RWPE2 (cell line): Measurements from ENCODE around the gene BCL2L15.

Experiments
- ATAC-seq: fragments of 200-7000 bp; cut with Tn5 transposase; 3 replicates; pipeline ENCODE4 v1.9.1; 2021; ENCODE audit warnings: low read depth
- DNase-seq: peaks from one replicate; pipeline ENCODE4 v3.0.0-alpha.2; 2020; ENCODE audit warnings: low spot score
- H3K27ac ChIP-seq: fragments of 450-650 bp; 2 replicates; pipeline ENCODE4 v1.5.1; 2017; ENCODE audit warnings: mild to moderate bottlenecking; ENCODE audit not compliant: poor library complexity, severe bottlenecking
- H3K27me3 ChIP-seq: fragments of 250-450 bp; sonication (Bioruptor Pico); 2 replicates; pipeline ENCODE4 v1.5.1; 2021; ENCODE audit warnings: mild to moderate bottlenecking, moderate library complexity; ENCODE audit not compliant: insufficient read depth, poor library complexity, severe bottlenecking
- H3K36me3 ChIP-seq: fragments of 250-450 bp; sonication (Bioruptor Pico); 2 replicates; pipeline ENCODE4 v1.5.1; 2020; ENCODE audit warnings: low read depth, mild to moderate bottlenecking, moderate library complexity
- H3K4me1 ChIP-seq: fragments of 250-450 bp; sonication (Bioruptor Pico); 2 replicates; pipeline ENCODE4 v1.5.1; 2021; ENCODE audit warnings: mild to moderate bottlenecking, moderate library complexity; ENCODE audit not compliant: insufficient read depth, poor library complexity, severe bottlenecking
- H3K4me3 ChIP-seq: fragments of 250-450 bp; sonication (Bioruptor Pico); 2 replicates; pipeline ENCODE4 v1.5.1; 2021; ENCODE audit warnings: mild to moderate bottlenecking, moderate library complexity; ENCODE audit not compliant: severe bottlenecking
- H3K9me3 ChIP-seq: fragments of 250-450 bp; sonication (Bioruptor Pico); 2 replicates; pipeline ENCODE4 v1.5.1; 2021; ENCODE audit warnings: mild to moderate bottlenecking, moderate library complexity; ENCODE audit not compliant: severe bottlenecking
- CTCF ChIP-seq: fragments of 450-650 bp; IDR thresholded peaks from one replicate; pipeline ENCODE4 v1.5.1; 2017; ENCODE audit warnings: mild to moderate bottlenecking, moderate library complexity; ENCODE audit not compliant: poor library complexity, severe bottlenecking

The BCL2L15 gene

DNA sequence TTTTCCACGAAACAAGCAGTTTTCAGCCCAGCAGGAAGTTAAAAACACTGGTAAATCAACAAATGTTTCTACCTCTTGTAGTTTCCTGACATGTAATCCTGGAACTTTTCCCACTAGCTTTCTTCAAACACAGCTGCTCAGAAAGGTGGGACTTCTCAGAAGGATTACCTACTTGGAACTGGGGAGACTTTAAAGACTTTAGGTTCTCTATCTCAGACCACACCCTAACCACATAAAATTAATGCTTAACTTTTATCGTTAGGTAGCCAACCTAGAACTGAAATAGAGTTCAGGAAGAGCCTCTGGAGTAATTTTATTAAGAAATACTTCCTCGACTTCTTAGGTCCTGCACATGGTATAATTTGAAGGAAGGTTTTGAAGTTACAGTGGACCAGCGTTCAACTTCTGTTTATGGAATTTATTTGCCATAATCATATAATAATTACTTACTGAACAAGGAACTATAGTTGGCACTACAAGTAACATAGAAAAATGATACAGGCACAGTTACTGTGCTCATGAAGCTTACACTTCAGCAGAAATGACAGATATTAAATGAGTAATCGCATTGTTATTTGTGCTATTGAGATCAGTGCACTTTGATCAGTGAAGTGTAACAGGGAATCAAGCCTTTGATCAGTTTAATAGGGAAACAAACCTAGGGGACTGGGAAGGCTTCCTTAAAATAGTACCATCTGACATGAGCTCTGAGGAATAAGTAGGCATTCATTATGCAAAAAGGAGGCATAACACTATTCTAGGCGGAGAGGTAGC lies at the start of gene BCL2L15:
BCL2L15 (minus strand) TSS at position 180 of the 774 bp plus-strand sequence. CDS start 206 bp downstream, outside the sequence.
- no peak for DNase-seq
- Histone ChIP-seq H3K27me3 (no peaks in the 10 kb centered on the region), H3K4me1 (peaks cover 6% of the 10 kb centered on the region), H3K36me3 (no peaks in the 10 kb centered on the region), H3K9me3 (no peaks in the 10 kb centered on the region), H3K4me3 (no peak within 1 kb of the TSS), H3K27ac (no peak within 1 kb of the TSS)
- TF ChIP-seq CTCF: no peak
- no peak for ATAC-seq

GRCh38 chr1:113937146-113937545 lies 49.8 kb upstream of the BCL2L15 start:
- Histone ChIP-seq H3K27ac (no peak overlapping the region), H3K9me3 (no peaks in the 10 kb centered on the region), H3K36me3 (peaks cover 20% of the 10 kb centered on the region), H3K4me3 (no peak overlapping the region), H3K27me3 (no peaks in the 10 kb centered on the region), H3K4me1 (peaks cover 3% of the 10 kb centered on the region)
- ATAC-seq (no peak), DNase-seq (no peak)
- no peak for TF ChIP-seq CTCF

DNA sequence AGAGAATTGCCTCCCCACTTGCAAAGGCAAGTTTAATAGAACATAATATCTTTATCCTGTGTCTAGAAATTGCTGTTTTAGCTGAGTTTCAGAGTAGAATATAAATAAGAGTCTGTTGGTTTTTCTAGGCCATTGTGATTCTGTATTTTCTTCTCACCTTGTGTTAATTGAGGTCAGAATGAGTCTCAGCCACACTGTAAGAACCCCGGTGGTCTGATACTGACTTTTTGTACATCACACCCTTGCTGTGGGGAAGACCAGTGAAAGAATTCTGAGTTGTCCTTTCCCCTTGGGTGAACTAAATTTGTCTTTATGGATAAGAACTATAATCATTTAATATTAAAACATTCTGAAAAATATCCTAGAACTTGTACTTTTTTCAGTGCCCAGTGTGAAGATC lies 48.6 kb upstream of the BCL2L15 start:
- Histone ChIP-seq H3K27ac (no peak overlapping the region), H3K27me3 (no peaks in the 10 kb centered on the region), H3K36me3 (peaks cover 10% of the 10 kb centered on the region), H3K4me3 (no peak overlapping the region), H3K4me1 (peaks cover 13% of the 10 kb centered on the region), H3K9me3 (no peaks in the 10 kb centered on the region)
- no peak for TF ChIP-seq CTCF
- ATAC-seq (no peak), DNase-seq (no peak)

DNA sequence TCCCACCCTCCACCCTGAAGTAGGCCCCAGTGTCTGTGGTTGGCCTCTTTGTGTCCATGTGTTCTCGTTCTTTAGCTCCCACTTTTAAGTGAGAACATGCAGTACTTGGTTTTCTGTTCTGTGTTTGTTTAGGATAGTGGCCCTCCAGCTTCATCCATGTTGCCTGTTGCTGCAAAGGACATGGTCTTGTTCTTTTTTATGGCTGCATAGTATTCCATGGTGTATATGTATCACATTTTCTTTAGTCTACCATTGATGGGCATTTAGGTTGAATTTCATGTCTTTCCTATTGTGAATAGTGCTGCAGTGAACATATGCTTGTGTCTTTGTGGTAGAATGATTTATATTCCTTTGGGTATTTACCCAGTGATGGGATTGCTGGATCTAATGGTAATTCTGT lies 47.8 kb upstream of the BCL2L15 start:
- Histone ChIP-seq H3K9me3 (no peaks in the 10 kb centered on the region), H3K36me3 (peaks cover 2% of the 10 kb centered on the region), H3K27me3 (no peaks in the 10 kb centered on the region), H3K4me3 (no peak overlapping the region), H3K27ac (no peak overlapping the region), H3K4me1 (peaks cover 19% of the 10 kb centered on the region)
- no peak for DNase-seq
- no peak for ATAC-seq
- TF ChIP-seq CTCF: no peak

DNA sequence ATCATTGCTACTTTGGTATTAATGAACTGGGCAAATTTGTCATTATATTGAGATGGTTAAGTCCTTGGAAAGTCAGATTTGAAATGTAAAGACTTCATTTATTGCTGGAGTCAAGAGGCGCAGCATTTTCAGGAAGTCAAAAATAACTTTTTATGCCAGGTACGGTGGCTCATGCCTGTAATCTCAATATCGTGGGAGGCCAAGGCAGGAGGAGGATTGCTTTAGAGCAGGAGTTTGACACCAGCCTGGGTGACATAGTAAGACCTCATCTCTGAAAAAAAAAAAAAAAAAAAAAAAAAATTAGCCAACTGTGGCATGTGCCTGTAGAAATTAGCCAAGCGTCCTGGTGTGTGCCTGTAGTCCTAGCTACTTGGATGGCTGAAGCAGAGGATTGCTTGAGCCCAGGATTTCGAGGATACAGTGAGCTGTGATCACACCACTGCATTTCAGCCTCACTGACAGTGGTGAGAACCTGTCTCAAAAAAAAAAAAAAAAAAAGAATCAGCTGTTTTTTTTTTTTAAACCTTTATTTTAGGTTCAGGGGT lies 47.2 kb upstream of the BCL2L15 start:
- TF ChIP-seq CTCF: no peak

More for the DNA sequence above, 47.2 kb upstream of the BCL2L15 start:
- no peak for ATAC-seq
- Histone ChIP-seq H3K36me3 (no peaks in the 10 kb centered on the region), H3K4me3 (no peak overlapping the region), H3K4me1 (peaks cover 19% of the 10 kb centered on the region), H3K27me3 (no peaks in the 10 kb centered on the region), H3K27ac (no peak overlapping the region), H3K9me3 (no peaks in the 10 kb centered on the region)
- DNase-seq: no peak
